ENCODE data around the gene ACAD8.
A peak's percentile ranks its signal among the peaks of the same experiment; 100 is the strongest.

The ACAD8 gene

DNA sequence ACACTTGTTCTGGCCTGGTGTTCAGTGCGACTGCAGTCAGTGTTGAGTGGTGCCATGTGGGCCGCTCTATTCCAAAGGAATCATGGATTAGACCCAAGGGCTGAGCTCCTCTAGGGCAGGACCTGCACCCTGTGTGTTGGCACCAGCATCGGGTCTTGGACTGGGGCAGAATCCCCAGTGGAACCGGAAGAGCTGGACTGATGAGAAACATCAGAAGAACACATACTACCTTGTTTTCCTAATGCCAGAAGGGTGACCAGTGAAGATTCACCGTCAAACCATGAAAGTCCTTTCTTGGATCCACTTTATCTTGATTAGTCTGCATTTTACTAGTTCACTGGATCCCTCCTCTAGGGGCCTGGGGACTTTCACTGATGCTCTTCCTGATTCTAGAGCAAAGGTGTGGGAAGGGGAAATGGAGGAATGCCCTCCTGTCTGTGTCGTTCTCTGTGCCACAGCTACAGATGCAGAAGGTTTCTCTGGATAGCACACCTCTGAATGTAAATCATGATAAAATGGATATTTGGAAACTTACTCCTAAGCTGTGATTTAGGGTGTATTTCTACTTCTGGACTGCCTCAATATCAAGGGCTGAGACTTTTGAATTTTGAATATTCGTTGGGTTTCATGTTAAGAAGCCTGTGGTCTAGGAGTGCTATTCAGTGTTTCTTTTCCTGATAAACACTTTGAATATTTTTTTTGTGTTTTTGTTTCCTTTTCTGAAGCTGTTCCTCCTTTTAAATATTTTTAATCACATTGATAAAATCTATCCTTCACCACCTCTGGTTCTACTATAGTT, 11.8 kb downstream of the ACAD8 start:
- Histone ChIP-seq H3K9me2 (replicated peaks; ENCODE audit: low read depth, low read length) (no peaks in the 10 kb centered on the region), H2AFZ (ENCODE audit: low read length) (no peak overlapping the region), H3K9me3 (ENCODE audit: insufficient read depth, low read depth, low read length) (no peaks in the 10 kb centered on the region), H3K9ac (ENCODE audit: low read depth, low read length, poor library complexity, severe bottlenecking) (peak overlapping the region; percentile 25), H3K27me3 (ENCODE audit: insufficient read depth, low read length, poor library complexity, severe bottlenecking) (no peaks in the 10 kb centered on the region), H3K4me2 (ENCODE audit: low read depth, low read length, poor library complexity, severe bottlenecking) (no peak overlapping the region), H3K36me3 (ENCODE audit: insufficient read depth, low read length) (peaks cover 3% of the 10 kb centered on the region; the same call in 1 of the 2 replicates), H4K20me1 (ENCODE audit: insufficient read depth, low read length, poor library complexity, severe bottlenecking) (no peaks in the 10 kb centered on the region), H3F3A (ENCODE audit: low read depth) (no peaks in the 10 kb centered on the region), H3K4me1 (ENCODE audit: insufficient read depth, low read length, poor library complexity, severe bottlenecking) (peaks cover 79% of the 10 kb centered on the region), H3K79me2 (ENCODE audit: insufficient read depth, low read length) (0 out of 2 replicates have a peak, but pooled peaks cover 6% of the 10 kb centered on the region), H3K4me3 (ENCODE audit: low read length, poor library complexity, severe bottlenecking) (no peak overlapping the region)
- no peak for TF ChIP-seq EZH2phosphoT487 (IDR thresholded peaks at IDR 0.05; ENCODE audit: borderline replicate concordance)
- TF ChIP-seq, protein P1, sequence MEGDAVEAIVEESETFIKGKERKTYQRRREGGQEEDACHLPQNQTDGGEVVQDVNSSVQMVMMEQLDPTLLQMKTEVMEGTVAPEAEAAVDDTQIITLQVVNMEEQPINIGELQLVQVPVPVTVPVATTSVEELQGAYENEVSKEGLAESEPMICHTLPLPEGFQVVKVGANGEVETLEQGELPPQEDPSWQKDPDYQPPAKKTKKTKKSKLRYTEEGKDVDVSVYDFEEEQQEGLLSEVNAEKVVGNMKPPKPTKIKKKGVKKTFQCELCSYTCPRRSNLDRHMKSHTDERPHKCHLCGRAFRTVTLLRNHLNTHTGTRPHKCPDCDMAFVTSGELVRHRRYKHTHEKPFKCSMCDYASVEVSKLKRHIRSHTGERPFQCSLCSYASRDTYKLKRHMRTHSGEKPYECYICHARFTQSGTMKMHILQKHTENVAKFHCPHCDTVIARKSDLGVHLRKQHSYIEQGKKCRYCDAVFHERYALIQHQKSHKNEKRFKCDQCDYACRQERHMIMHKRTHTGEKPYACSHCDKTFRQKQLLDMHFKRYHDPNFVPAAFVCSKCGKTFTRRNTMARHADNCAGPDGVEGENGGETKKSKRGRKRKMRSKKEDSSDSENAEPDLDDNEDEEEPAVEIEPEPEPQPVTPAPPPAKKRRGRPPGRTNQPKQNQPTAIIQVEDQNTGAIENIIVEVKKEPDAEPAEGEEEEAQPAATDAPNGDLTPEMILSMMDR (conservative IDR thresholded peaks at IDR 0.05; ENCODE audit: low read length): no peak

- no peaks in the 10 kb centered on the region for H3K9me2 ChIP-seq (replicated peaks; ENCODE audit: low read depth, low read length)
- no peaks in the 10 kb centered on the region for H4K20me1 ChIP-seq (ENCODE audit: insufficient read depth, low read length, poor library complexity, severe bottlenecking)
- H3K36me3 ChIP-seq (ENCODE audit: insufficient read depth, low read length): peaks cover 3% of the 10 kb centered on the region; the same call in 1 of the 2 replicates
- H3K4me3 ChIP-seq (ENCODE audit: low read length, poor library complexity, severe bottlenecking): peak overlapping the region; percentile 0
- TF ChIP-seq, protein P1 (conservative IDR thresholded peaks at IDR 0.05; ENCODE audit: low read length): no peak
- no peak for TF ChIP-seq EZH2phosphoT487 (IDR thresholded peaks at IDR 0.05; ENCODE audit: borderline replicate concordance)
- H3K9me3 ChIP-seq (ENCODE audit: insufficient read depth, low read depth, low read length): no peaks in the 10 kb centered on the region
- H2AFZ ChIP-seq (ENCODE audit: low read length): no peak overlapping the region
- H3K4me2 ChIP-seq (ENCODE audit: low read depth, low read length, poor library complexity, severe bottlenecking): peak overlapping the region; percentile 41
- H3K27me3 ChIP-seq (ENCODE audit: insufficient read depth, low read length, poor library complexity, severe bottlenecking): no peaks in the 10 kb centered on the region
- H3F3A ChIP-seq (ENCODE audit: low read depth): no peaks in the 10 kb centered on the region
- no peak overlapping the region for H3K9ac ChIP-seq (ENCODE audit: low read depth, low read length, poor library complexity, severe bottlenecking)
- H3K4me1 ChIP-seq (ENCODE audit: insufficient read depth, low read length, poor library complexity, severe bottlenecking): peaks cover 75% of the 10 kb centered on the region
- H3K79me2 ChIP-seq (ENCODE audit: insufficient read depth, low read length): 0 out of 2 replicates have a peak, but pooled peaks cover 6% of the 10 kb centered on the region
Observed at GRCh38 chr11:134266440-134266839, 13.1 kb downstream of the ACAD8 start.

GRCh38 chr11:134266841-134267251, 13.5 kb downstream of the ACAD8 start:
- TF ChIP-seq, protein P1 (conservative IDR thresholded peaks at IDR 0.05; ENCODE audit: low read length): no peak
- TF ChIP-seq EZH2phosphoT487 (IDR thresholded peaks at IDR 0.05; ENCODE audit: borderline replicate concordance): no peak
- no peaks in the 10 kb centered on the region for H3K9me3 ChIP-seq (ENCODE audit: insufficient read depth, low read depth, low read length)
- H3K4me3 ChIP-seq (ENCODE audit: low read length, poor library complexity, severe bottlenecking): no peak overlapping the region
- H4K20me1 ChIP-seq (ENCODE audit: insufficient read depth, low read length, poor library complexity, severe bottlenecking): no peaks in the 10 kb centered on the region
- H3K4me1 ChIP-seq (ENCODE audit: insufficient read depth, low read length, poor library complexity, severe bottlenecking): peaks cover 75% of the 10 kb centered on the region
- no peaks in the 10 kb centered on the region for H3K36me3 ChIP-seq (ENCODE audit: insufficient read depth, low read length)
- H3K9me2 ChIP-seq (replicated peaks; ENCODE audit: low read depth, low read length): no peaks in the 10 kb centered on the region
- no peaks in the 10 kb centered on the region for H3K27me3 ChIP-seq (ENCODE audit: insufficient read depth, low read length, poor library complexity, severe bottlenecking)
- H3K9ac ChIP-seq (ENCODE audit: low read depth, low read length, poor library complexity, severe bottlenecking): no peak overlapping the region
- peak overlapping the region; percentile 41 for H3K4me2 ChIP-seq (ENCODE audit: low read depth, low read length, poor library complexity, severe bottlenecking)
- H2AFZ ChIP-seq (ENCODE audit: low read length): no peak overlapping the region
- H3F3A ChIP-seq (ENCODE audit: low read depth): no peaks in the 10 kb centered on the region
- H3K79me2 ChIP-seq (ENCODE audit: insufficient read depth, low read length): peaks cover 6% of the 10 kb centered on the region; the same call in 1 of the 2 replicates
